ENCODE results near the gene EXPH5.

- TF ChIP-seq CTCF (IDR thresholded peaks at IDR 0.05; ENCODE audit: low read depth, low read length) (no peak), POLR2A (IDR thresholded peaks at IDR 0.05; ENCODE audit: extremely low read depth, insufficient read length) (no peak), MAX (IDR thresholded peaks at IDR 0.05; ENCODE audit: low read depth, low read length) (no peak)
Measured at GRCh38 chr11:108624196-108624925, 30.8 kb upstream of the EXPH5 start.
